GM12878 (cell line): ENCODE data around the gene PROX2.

ENCODE experiments used
- ATF3 ChIP-seq: IDR thresholded peaks from 2 replicates; pipeline ENCODE4 v1.6.1; 2011; ENCODE audit warnings: low read depth, mild to moderate bottlenecking, low read length, moderate library complexity, borderline replicate concordance; ENCODE audit errors: extremely low read depth
- BHLHE40 ChIP-seq, 2 experiments: fragments of 450-650 bp in 1 of 2; IDR thresholded peaks; 2 replicates each; pipeline ENCODE4 v1.6.1; 2011 to 2017; ENCODE audit warnings: low read depth in 2 of 2, borderline replicate concordance in 1 of 2, improper control_type of control experiment in 1 of 2, low read length in 1 of 2, mild to moderate bottlenecking in 1 of 2
- CTCF ChIP-seq, 3 experiments: IDR thresholded peaks in 2 of 3; conservative IDR thresholded peaks in 1 of 3; 2 replicates each; pipeline ENCODE4 v1.5.1; 2011; ENCODE audit warnings: low read depth in 3 of 3, low read length in 3 of 3, mild to moderate bottlenecking in 3 of 3, control low read depth in 2 of 3, moderate library complexity in 2 of 3, inconsistent platforms in 1 of 3, mixed read lengths in 1 of 3; ENCODE audit not compliant: control insufficient read depth in 2 of 3, insufficient read depth in 1 of 3; ENCODE audit errors: extremely low read depth in 1 of 3
- E2F4 ChIP-seq: IDR thresholded peaks from 2 replicates; pipeline ENCODE4 v1.6.1; 2012; ENCODE audit warnings: low read depth, low read length, improper control_type of control experiment
- FOXK2 ChIP-seq: fragments of 450-650 bp; IDR thresholded peaks from 2 replicates; pipeline ENCODE4 v1.6.1; 2017; ENCODE audit warnings: mild to moderate bottlenecking, moderate library complexity
- GABPA ChIP-seq: IDR thresholded peaks from 2 replicates; pipeline ENCODE4 v1.6.1; 2014; ENCODE audit warnings: antibody characterized with exemption, low read depth, mild to moderate bottlenecking, inconsistent platforms
- HDAC6 ChIP-seq: fragments of 200-600 bp; sonication (generic); IDR thresholded peaks from one replicate; pipeline ENCODE4 v1.8.0; 2017; ENCODE audit warnings: antibody characterized with exemption; ENCODE audit not compliant: unreplicated experiment
- JUNB ChIP-seq: IDR thresholded peaks from 2 replicates; pipeline ENCODE4 v1.6.1; 2016; ENCODE audit warnings: antibody characterized with exemption, mild to moderate bottlenecking
- MXI1 ChIP-seq: fragments of 150-350 bp; IDR thresholded peaks from 2 replicates; pipeline ENCODE4 v1.6.1; 2011; ENCODE audit warnings: low read depth, mild to moderate bottlenecking, inconsistent platforms, low read length, improper control_type of control experiment
- RFX5 ChIP-seq: IDR thresholded peaks from 2 replicates; pipeline ENCODE4 v1.6.1; 2011; ENCODE audit warnings: low read depth, low read length, improper control_type of control experiment
- SMC3 ChIP-seq: IDR thresholded peaks from 2 replicates; pipeline ENCODE4 v1.6.1; 2011; ENCODE audit warnings: low read length, improper control_type of control experiment, borderline replicate concordance
- SP1 ChIP-seq: IDR thresholded peaks from one replicate; pipeline ENCODE4 v1.6.1; 2011; ENCODE audit warnings: low read depth, low read length
- USF2 ChIP-seq: IDR thresholded peaks from 2 replicates; pipeline ENCODE4 v1.6.1; 2011; ENCODE audit warnings: low read depth, low read length, improper control_type of control experiment, borderline replicate concordance

GRCh38 chr14:74882103-74882920, 6.4 kb upstream of the PROX2 start:
- TF ChIP-seq SMC3 (no peak), ATF3 (no peak), CTCF (IDR thresholded peaks at IDR 0.05 in 2 of 3, conservative IDR thresholded peaks at IDR 0.05 in 1 of 3; ENCODE audit: control insufficient read depth in 2 of 3, extremely low read depth in 1 of 3, insufficient read depth in 1 of 3, low read depth in 3 of 3, low read length in 3 of 3) (no peak), JUNB (no peak), GABPA (no peak), RFX5 (no peak), E2F4 (no peak), BHLHE40 (IDR thresholded peaks at IDR 0.05; ENCODE audit: borderline replicate concordance in 1 of 2, low read depth in 2 of 2, low read length in 1 of 2) (no peak), HDAC6 (no peak), MXI1 (0 out of 2 replicates have a peak, but pooled peaks have one; percentile 7), USF2 (no peak), FOXK2 (no peak), SP1 (no peak)
